Stimulated activated CD4-positive, alpha-beta T cell treated with anti-CD3 and anti-CD28 coated beads, Interleukin-15, amount 100 ng/mL, for 24 hours (primary cell): Measurements from ENCODE around the gene MS4A10.

Source experiments
- DNase-seq: peaks from one replicate; pipeline ENCODE4 v3.0.0-alpha.2; 2020

The MS4A10 gene

GRCh38 chr11:60767388-60767811 is 17.7 kb upstream of the MS4A10 start:
- peak; percentile 48 for DNase-seq

GRCh38 chr11:60768202-60768601 is 16.9 kb upstream of the MS4A10 start:
- no peak for DNase-seq

- no peak for DNase-seq
Observed at GRCh38 chr11:60769273-60769672, 15.9 kb upstream of the MS4A10 start.

GRCh38 chr11:60769811-60770210 is 15.3 kb upstream of the MS4A10 start:
- DNase-seq = no peak

GRCh38 chr11:60771146-60771545 is 14.0 kb upstream of the MS4A10 start:
- DNase-seq = no peak

- no peak for DNase-seq
Observed at GRCh38 chr11:60771879-60772525, 13.1 kb upstream of the MS4A10 start.

GRCh38 chr11:60772666-60773065 is 12.5 kb upstream of the MS4A10 start:
- no peak for DNase-seq

- no peak for DNase-seq
Observed at GRCh38 chr11:60774726-60775125, 10.4 kb upstream of the MS4A10 start.

- peak; percentile 88 for DNase-seq
Observed at GRCh38 chr11:60775420-60775961, 9.6 kb upstream of the MS4A10 start.

- DNase-seq = no peak
Observed at GRCh38 chr11:60776167-60776566, 9.0 kb upstream of the MS4A10 start.

- no peak for DNase-seq
Observed at GRCh38 chr11:60777106-60777505, 8.0 kb upstream of the MS4A10 start.

GRCh38 chr11:60777572-60777971 is 7.6 kb upstream of the MS4A10 start:
- no peak for DNase-seq

- DNase-seq = no peak
Observed at GRCh38 chr11:60780065-60780464, 5.1 kb upstream of the MS4A10 start.

- no peak for DNase-seq
Observed at GRCh38 chr11:60780774-60781173, 4.4 kb upstream of the MS4A10 start.

GRCh38 chr11:60781286-60781980 is 3.7 kb upstream of the MS4A10 start:
- DNase-seq = no peak

GRCh38 chr11:60781981-60782316 is 3.2 kb upstream of the MS4A10 start:
- DNase-seq = no peak

GRCh38 chr11:60782393-60783140 is 2.6 kb upstream of the MS4A10 start:
- DNase-seq = no peak

- no peak for DNase-seq
Observed at GRCh38 chr11:60783141-60783484, 2.0 kb upstream of the MS4A10 start.

GRCh38 chr11:60783911-60784310 is 1.2 kb upstream of the MS4A10 start:
- no peak for DNase-seq

- no peak for DNase-seq
Observed at GRCh38 chr11:60785806-60786361, 751 bp downstream of the MS4A10 start.

GRCh38 chr11:60786811-60787567 is 1.9 kb downstream of the MS4A10 start:
- DNase-seq = no peak

GRCh38 chr11:60788401-60789125 is 3.4 kb downstream of the MS4A10 start:
- no peak for DNase-seq
